HEK293 (cell line): Measurements from ENCODE around the gene GOLGA2.

Source experiments
- CTCF ChIA-PET: fragments of 350-600 bp; formaldehyde crosslinking; extraction: SDS; loops from one replicate; lab custom pipeline; 2021; ENCODE audit warnings: antibody characterized with exemption; lab: Yijun Ruan, JAX
- POLR2A ChIA-PET: fragments of 300-600 bp; formaldehyde crosslinking; extraction: SDS; loops from one replicate; lab custom pipeline; 2020; ENCODE audit warnings: antibody characterized with exemption, inconsistent platforms; lab: Yijun Ruan, JAX
- H3K27ac ChIP-seq: fragments of 200-500 bp; sonication (Bioruptor generic); 2 replicates; pipeline ENCODE4 v1.5.1; 2014; ENCODE audit warnings: low read depth, low read length, control low read depth, inconsistent platforms; ENCODE audit errors: extremely low read depth
- H3K36me3 ChIP-seq, 2 experiments: fragments of 200-500 bp in 1 of 2; sonication (Bioruptor generic) in 1 of 2; 1 replicate in 1 of 2; 2 replicates in 1 of 2; pipeline ENCODE4 v1.5.1; 2014 to 2017; ENCODE audit warnings: inconsistent platforms in 2 of 2, low read length in 2 of 2; ENCODE audit not compliant: control insufficient read depth in 2 of 2, insufficient read depth in 1 of 2
- H3K4me1 ChIP-seq: fragments of 200-500 bp; sonication (Bioruptor generic); 2 replicates; pipeline ENCODE4 v1.5.1; 2014; ENCODE audit warnings: mild to moderate bottlenecking, low read length, inconsistent platforms; ENCODE audit not compliant: control insufficient read depth, insufficient read depth
- H3K4me3 ChIP-seq: 2 replicates; pipeline ENCODE4 v1.5.1; 2011; ENCODE audit warnings: low read depth, mild to moderate bottlenecking, control low read depth, low read length, moderate library complexity
- H3K9me3 ChIP-seq: fragments of 200-500 bp; sonication (Bioruptor generic); 2 replicates; pipeline ENCODE4 v1.5.1; 2014; ENCODE audit warnings: low read depth, low read length, inconsistent platforms; ENCODE audit not compliant: control insufficient read depth, insufficient read depth
- GLIS2 ChIP-seq: fragments of 450-650 bp; formaldehyde crosslinking; IDR thresholded peaks from 2 replicates; pipeline ENCODE4 v1.5.1; 2016; ENCODE audit warnings: missing biosample characterization, missing genetic modification characterization
- HOXC10 ChIP-seq: sonication (generic); formaldehyde crosslinking; IDR thresholded peaks from 2 replicates; pipeline ENCODE4 v1.8.1; 2023; ENCODE audit warnings: mild to moderate bottlenecking, missing genetic modification reagents
- MZF1 ChIP-seq: fragments of 450-650 bp; formaldehyde crosslinking; IDR thresholded peaks from 2 replicates; pipeline ENCODE4 v1.5.1; 2017; ENCODE audit warnings: missing biosample characterization, missing genetic modification characterization, borderline replicate concordance
- ZBTB20 ChIP-seq: fragments of 450-650 bp; formaldehyde crosslinking; IDR thresholded peaks from 2 replicates; pipeline ENCODE4 v1.5.1; 2016; ENCODE audit warnings: missing biosample characterization, missing genetic modification characterization
- ZNF157 ChIP-seq: fragments of 450-650 bp; formaldehyde crosslinking; IDR thresholded peaks from 2 replicates; pipeline ENCODE4 v1.5.1; 2016; ENCODE audit warnings: missing biosample characterization, missing genetic modification characterization
- ZNF174 ChIP-seq: fragments of 450-650 bp; formaldehyde crosslinking; IDR thresholded peaks from 2 replicates; pipeline ENCODE4 v1.5.0; 2017; ENCODE audit warnings: missing biosample characterization, mild to moderate bottlenecking, missing genetic modification characterization
- ZNF292 ChIP-seq: fragments of 450-650 bp; formaldehyde crosslinking; IDR thresholded peaks from 2 replicates; pipeline ENCODE4 v1.5.1; 2016; ENCODE audit warnings: low read depth, missing biosample characterization, missing genetic modification characterization, borderline replicate concordance
- ZNF311 ChIP-seq: fragments of 450-650 bp; formaldehyde crosslinking; IDR thresholded peaks from 2 replicates; pipeline ENCODE4 v1.5.1; 2017; ENCODE audit warnings: missing biosample characterization, missing genetic modification characterization, borderline replicate concordance
- ZNF555 ChIP-seq: fragments of 450-650 bp; formaldehyde crosslinking; conservative IDR thresholded peaks from 2 replicates; pipeline ENCODE4 v1.5.1; 2017; ENCODE audit warnings: missing biosample characterization, mild to moderate bottlenecking, missing genetic modification characterization, inconsistent platforms
- ZNF585B ChIP-seq: fragments of 450-650 bp; formaldehyde crosslinking; IDR thresholded peaks from 2 replicates; pipeline ENCODE4 v1.5.1; 2016; ENCODE audit warnings: missing biosample characterization, missing genetic modification characterization
- ZNF707 ChIP-seq: fragments of 450-650 bp; formaldehyde crosslinking; IDR thresholded peaks from 2 replicates; pipeline ENCODE4 v1.5.1; 2016; ENCODE audit warnings: missing biosample characterization, missing genetic modification characterization
- ZNF785 ChIP-seq: fragments of 450-650 bp; formaldehyde crosslinking; IDR thresholded peaks from 2 replicates; pipeline ENCODE4 v1.5.1; 2016; ENCODE audit warnings: missing biosample characterization, missing genetic modification characterization
- ZNF837 ChIP-seq: fragments of 450-650 bp; formaldehyde crosslinking; IDR thresholded peaks from 2 replicates; pipeline ENCODE4 v1.5.1; 2016; ENCODE audit warnings: missing biosample characterization, missing genetic modification characterization
- TF ChIP-seq, protein P1 (sequence below): fragments of 450-650 bp; formaldehyde crosslinking; IDR thresholded peaks from 2 replicates; pipeline ENCODE4 v1.5.1; 2017; ENCODE audit warnings: missing biosample characterization, missing genetic modification characterization
- TF ChIP-seq, protein P2 (sequence below): fragments of 450-650 bp; formaldehyde crosslinking; IDR thresholded peaks from 2 replicates; pipeline ENCODE4 v1.5.1; 2016; ENCODE audit warnings: missing biosample characterization, missing genetic modification characterization, low read depth
- TF ChIP-seq, protein P3 (sequence below): fragments of 450-650 bp; formaldehyde crosslinking; IDR thresholded peaks from 2 replicates; pipeline ENCODE4 v1.5.1; 2016; ENCODE audit warnings: missing biosample characterization, missing genetic modification characterization
- TF ChIP-seq, protein P4 (sequence below): fragments of 450-650 bp; formaldehyde crosslinking; IDR thresholded peaks from 2 replicates; pipeline ENCODE4; 2016; ENCODE audit warnings: missing biosample characterization, missing genetic modification characterization
- TF ChIP-seq, protein P5 (sequence below): fragments of 450-650 bp; formaldehyde crosslinking; IDR thresholded peaks from 2 replicates; pipeline ENCODE4 v1.5.0; 2017; ENCODE audit warnings: missing biosample characterization, missing genetic modification characterization, borderline replicate concordance

GOLGA2 gene

DNA sequence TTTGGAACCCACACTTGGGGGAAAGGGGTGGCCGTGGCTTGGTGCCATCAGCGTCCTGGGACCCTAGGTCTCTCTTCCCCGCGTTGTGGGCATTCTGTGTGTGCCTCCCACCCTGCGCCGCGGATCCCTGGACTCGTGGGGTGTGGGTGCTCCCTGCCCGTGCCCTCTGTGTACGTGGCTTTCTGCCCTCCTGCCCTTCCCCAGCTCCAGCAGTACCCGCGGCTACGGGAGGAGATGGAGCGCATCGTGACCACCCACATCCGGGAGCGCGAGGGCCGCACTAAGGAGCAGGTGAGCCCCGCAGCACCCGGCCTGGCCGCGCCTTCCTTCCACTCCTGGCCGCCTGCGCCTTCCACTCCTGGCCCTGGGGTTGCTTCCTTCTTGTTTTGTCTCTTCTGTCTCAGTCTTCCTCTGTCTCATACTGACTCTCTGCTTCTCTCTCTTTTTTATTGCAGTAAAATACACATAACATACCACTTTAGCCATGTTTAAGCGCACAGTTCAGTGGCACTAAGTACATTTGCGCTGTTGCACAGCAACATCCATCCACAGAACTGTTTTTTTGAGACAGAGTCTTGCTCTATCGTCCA is 41.9 kb downstream of the GOLGA2 start:
- H3K4me3 ChIP-seq: no peak overlapping the region
- H3K27ac ChIP-seq: no peak overlapping the region
- ChIA-PET POLR2A (no interaction called here), CTCF (interaction anchor here (0.6 to 1.3 kb wide), 3 partner anchors 9 to 83 kb away, joined by 3 to 4 read pairs (median 3); no protein-coding TSS in a partner anchor)
- H3K9me3 ChIP-seq: no peaks in the 10 kb centered on the region
- no peaks in the 10 kb centered on the region for H3K4me1 ChIP-seq
- TF ChIP-seq ZNF555 (tag by site-specific recombination): no peak
- H3K36me3 ChIP-seq: peaks cover 0 to 3% of the 10 kb centered on the region in 2 experiments; a peak in 2 of 3 replicates

DNA sequence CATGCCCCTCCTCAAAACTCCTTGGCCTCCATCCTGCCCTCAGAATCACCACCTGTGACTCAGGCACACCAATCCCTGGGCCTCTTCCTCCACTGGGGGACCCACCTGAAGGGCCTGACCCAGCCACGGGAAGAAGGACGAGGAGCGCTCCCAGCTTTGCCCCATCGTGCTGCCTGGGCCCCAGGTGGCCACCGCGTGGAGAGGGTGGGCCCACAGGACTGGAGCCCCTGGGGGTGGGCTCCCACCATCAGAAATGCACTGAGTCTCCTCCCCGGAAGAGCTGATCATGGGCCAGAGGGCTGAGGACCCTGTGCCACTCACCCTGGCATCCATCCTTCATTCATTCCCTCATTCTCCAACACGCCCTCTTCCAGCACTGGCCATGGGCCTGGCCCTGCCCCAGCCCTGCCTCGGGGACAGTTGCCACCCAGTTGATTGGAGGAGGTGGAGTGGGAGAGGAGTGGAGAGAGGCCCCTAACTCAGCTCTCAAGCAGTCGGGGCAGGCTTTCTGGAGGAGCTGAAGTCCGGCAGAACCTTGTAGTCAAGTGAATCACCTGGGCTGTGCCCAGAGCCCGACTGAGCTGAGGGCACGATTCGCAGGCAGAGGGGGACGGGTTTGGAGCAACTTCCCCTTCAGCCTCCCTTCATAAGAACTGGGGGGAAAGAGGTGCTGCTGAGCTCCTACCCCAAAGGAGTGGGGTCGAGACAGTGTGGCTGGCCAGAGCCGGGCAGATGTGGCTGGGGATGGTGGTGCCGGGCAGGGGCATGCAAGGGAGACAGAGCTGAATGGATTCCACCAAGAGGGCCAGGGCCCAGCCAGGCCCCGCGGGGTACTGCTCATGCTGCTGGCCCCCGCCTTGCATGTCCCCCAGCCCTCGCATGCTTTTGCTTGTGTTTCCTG is 43.0 kb downstream of the GOLGA2 start:
- peaks cover 0 to 3% of the 10 kb centered on the region in 2 experiments; a peak in 2 of 3 replicates for H3K36me3 ChIP-seq
- H3K9me3 ChIP-seq: no peaks in the 10 kb centered on the region
- no peak for TF ChIP-seq ZNF174 (tag by site-specific recombination)
- no peak for TF ChIP-seq HOXC10 (CRISPR knock-in tag)
- TF ChIP-seq, protein P1, sequence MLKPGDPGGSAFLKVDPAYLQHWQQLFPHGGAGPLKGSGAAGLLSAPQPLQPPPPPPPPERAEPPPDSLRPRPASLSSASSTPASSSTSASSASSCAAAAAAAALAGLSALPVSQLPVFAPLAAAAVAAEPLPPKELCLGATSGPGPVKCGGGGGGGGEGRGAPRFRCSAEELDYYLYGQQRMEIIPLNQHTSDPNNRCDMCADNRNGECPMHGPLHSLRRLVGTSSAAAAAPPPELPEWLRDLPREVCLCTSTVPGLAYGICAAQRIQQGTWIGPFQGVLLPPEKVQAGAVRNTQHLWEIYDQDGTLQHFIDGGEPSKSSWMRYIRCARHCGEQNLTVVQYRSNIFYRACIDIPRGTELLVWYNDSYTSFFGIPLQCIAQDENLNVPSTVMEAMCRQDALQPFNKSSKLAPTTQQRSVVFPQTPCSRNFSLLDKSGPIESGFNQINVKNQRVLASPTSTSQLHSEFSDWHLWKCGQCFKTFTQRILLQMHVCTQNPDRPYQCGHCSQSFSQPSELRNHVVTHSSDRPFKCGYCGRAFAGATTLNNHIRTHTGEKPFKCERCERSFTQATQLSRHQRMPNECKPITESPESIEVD (tag by site-specific recombination): no peak
- no peak for TF ChIP-seq ZNF785 (tag by site-specific recombination)
- TF ChIP-seq ZNF157: no peak
- TF ChIP-seq MZF1 (tag by site-specific recombination): no peak
- TF ChIP-seq, protein P2, sequence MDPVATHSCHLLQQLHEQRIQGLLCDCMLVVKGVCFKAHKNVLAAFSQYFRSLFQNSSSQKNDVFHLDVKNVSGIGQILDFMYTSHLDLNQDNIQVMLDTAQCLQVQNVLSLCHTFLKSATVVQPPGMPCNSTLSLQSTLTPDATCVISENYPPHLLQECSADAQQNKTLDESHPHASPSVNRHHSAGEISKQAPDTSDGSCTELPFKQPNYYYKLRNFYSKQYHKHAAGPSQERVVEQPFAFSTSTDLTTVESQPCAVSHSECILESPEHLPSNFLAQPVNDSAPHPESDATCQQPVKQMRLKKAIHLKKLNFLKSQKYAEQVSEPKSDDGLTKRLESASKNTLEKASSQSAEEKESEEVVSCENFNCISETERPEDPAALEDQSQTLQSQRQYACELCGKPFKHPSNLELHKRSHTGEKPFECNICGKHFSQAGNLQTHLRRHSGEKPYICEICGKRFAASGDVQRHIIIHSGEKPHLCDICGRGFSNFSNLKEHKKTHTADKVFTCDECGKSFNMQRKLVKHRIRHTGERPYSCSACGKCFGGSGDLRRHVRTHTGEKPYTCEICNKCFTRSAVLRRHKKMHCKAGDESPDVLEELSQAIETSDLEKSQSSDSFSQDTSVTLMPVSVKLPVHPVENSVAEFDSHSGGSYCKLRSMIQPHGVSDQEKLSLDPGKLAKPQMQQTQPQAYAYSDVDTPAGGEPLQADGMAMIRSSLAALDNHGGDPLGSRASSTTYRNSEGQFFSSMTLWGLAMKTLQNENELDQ (tag by site-specific recombination): no peak
- TF ChIP-seq, protein P3, sequence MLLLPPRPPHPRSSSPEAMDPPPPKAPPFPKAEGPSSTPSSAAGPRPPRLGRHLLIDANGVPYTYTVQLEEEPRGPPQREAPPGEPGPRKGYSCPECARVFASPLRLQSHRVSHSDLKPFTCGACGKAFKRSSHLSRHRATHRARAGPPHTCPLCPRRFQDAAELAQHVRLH (tag by site-specific recombination): no peak
- TF ChIP-seq, protein P4, sequence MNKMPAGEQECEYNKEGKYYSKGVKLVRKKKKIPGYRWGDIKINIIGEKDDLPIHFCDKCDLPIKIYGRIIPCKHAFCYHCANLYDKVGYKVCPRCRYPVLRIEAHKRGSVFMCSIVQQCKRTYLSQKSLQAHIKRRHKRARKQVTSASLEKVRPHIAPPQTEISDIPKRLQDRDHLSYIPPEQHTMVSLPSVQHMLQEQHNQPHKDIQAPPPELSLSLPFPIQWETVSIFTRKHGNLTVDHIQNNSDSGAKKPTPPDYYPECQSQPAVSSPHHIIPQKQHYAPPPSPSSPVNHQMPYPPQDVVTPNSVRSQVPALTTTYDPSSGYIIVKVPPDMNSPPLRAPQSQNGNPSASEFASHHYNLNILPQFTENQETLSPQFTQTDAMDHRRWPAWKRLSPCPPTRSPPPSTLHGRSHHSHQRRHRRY (tag by site-specific recombination): no peak
- no peak for TF ChIP-seq ZNF837
- TF ChIP-seq ZNF311 (tag by site-specific recombination): no peak
- TF ChIP-seq GLIS2 (tag by site-specific recombination): no peak
- TF ChIP-seq ZNF292 (tag by site-specific recombination): no peak
- no peak for TF ChIP-seq ZBTB20
- no peak for TF ChIP-seq ZNF707 (tag by site-specific recombination)
- TF ChIP-seq, protein P5, sequence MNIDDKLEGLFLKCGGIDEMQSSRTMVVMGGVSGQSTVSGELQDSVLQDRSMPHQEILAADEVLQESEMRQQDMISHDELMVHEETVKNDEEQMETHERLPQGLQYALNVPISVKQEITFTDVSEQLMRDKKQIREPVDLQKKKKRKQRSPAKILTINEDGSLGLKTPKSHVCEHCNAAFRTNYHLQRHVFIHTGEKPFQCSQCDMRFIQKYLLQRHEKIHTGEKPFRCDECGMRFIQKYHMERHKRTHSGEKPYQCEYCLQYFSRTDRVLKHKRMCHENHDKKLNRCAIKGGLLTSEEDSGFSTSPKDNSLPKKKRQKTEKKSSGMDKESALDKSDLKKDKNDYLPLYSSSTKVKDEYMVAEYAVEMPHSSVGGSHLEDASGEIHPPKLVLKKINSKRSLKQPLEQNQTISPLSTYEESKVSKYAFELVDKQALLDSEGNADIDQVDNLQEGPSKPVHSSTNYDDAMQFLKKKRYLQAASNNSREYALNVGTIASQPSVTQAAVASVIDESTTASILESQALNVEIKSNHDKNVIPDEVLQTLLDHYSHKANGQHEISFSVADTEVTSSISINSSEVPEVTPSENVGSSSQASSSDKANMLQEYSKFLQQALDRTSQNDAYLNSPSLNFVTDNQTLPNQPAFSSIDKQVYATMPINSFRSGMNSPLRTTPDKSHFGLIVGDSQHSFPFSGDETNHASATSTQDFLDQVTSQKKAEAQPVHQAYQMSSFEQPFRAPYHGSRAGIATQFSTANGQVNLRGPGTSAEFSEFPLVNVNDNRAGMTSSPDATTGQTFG: no peak
- TF ChIP-seq ZNF585B (tag by site-specific recombination): no peak
- ChIA-PET CTCF (interaction anchor here (0.6 to 0.8 kb wide), 4 partner anchors 10 to 447 kb away, joined by 3 to 6 read pairs (median 5); partner anchors contain the start of gene CDK9), POLR2A (interaction anchor here (0.8 kb wide), 1 partner anchor 17 kb away, joined by 3 read pairs; no protein-coding TSS in a partner anchor)
- H3K4me1 ChIP-seq: no peaks in the 10 kb centered on the region
- no peak overlapping the region for H3K4me3 ChIP-seq
- no peak overlapping the region for H3K27ac ChIP-seq
